ENCODE measurements around the gene PCNX2. TPM values are rescaled to one million over a fixed set of nuclear protein-coding genes. Genes with fewer than 3 reads are reported as not detected.

Gene PCNX2
- total RNA-seq, 1 donor from 2014 or later, result 2.2 TPM

- no peak for ATAC-seq (ENCODE audit: poor library complexity)
- intact Hi-C loops (cut with DNase I), result no loop called here
- no peak for DNase-seq
These were observed 25.9 kb downstream of the PCNX2 start for GRCh38 chr1:233269656-233270055.

- intact Hi-C loops (cut with DNase I), result no loop called here
- DNase-seq, result no peak
These were observed 27.0 kb downstream of the PCNX2 start for GRCh38 chr1:233268389-233269022.

GRCh38 chr1:233261695-233262094 lies 33.8 kb downstream of the PCNX2 start:
- DNase-seq (no peak), ATAC-seq (ENCODE audit: poor library complexity) (no peak)
- intact Hi-C loops (cut with DNase I), result no loop called here

More at GRCh38 chr1:233268389-233269022, 27.0 kb downstream of the PCNX2 start:
- ATAC-seq (ENCODE audit: poor library complexity), result no peak

- ATAC-seq (ENCODE audit: poor library complexity) (no peak), DNase-seq (no peak)
- intact Hi-C loops (cut with DNase I), result no loop called here
These were observed 34.3 kb downstream of the PCNX2 start for GRCh38 chr1:233261206-233261605.

- intact Hi-C loops (cut with DNase I), result no loop called here
- no peak for ATAC-seq (ENCODE audit: poor library complexity)
- no peak for DNase-seq
These were observed 37.7 kb downstream of the PCNX2 start for GRCh38 chr1:233257786-233258185.

- DNase-seq (no peak), ATAC-seq (ENCODE audit: poor library complexity) (no peak)
- intact Hi-C loops (cut with DNase I), result no loop called here
These were observed 38.7 kb downstream of the PCNX2 start for GRCh38 chr1:233256789-233257188.

- ATAC-seq (ENCODE audit: poor library complexity) (no peak), DNase-seq (no peak)
- intact Hi-C loops (cut with DNase I), result no loop called here
These were observed 39.3 kb downstream of the PCNX2 start for GRCh38 chr1:233256191-233256590.

- intact Hi-C loops (cut with DNase I), result no loop called here
- ATAC-seq (ENCODE audit: poor library complexity), result no peak
- no peak for DNase-seq
These were observed 40.4 kb downstream of the PCNX2 start for GRCh38 chr1:233255145-233255544.

- DNase-seq (no peak), ATAC-seq (ENCODE audit: poor library complexity) (no peak)
- intact Hi-C loops (cut with DNase I), result no loop called here
These were observed 41.6 kb downstream of the PCNX2 start for GRCh38 chr1:233253832-233254331.

GRCh38 chr1:233253231-233253831 lies 42.2 kb downstream of the PCNX2 start:
- no peak for DNase-seq
- no peak for ATAC-seq (ENCODE audit: poor library complexity)
- intact Hi-C loops (cut with DNase I), result no loop called here

- DNase-seq (peak; percentile 48), ATAC-seq (ENCODE audit: poor library complexity) (no peak)
- intact Hi-C loops (cut with DNase I), result no loop called here
These were observed 43.1 kb downstream of the PCNX2 start for GRCh38 chr1:233252441-233252840.

GRCh38 chr1:233251201-233251720 lies 44.3 kb downstream of the PCNX2 start:
- no peak for ATAC-seq (ENCODE audit: poor library complexity)
- no peak for DNase-seq
- intact Hi-C loops (cut with DNase I), result no loop called here

- DNase-seq (no peak), ATAC-seq (ENCODE audit: poor library complexity) (no peak)
- intact Hi-C loops (cut with DNase I), result no loop called here
These were observed 47.5 kb downstream of the PCNX2 start for GRCh38 chr1:233248014-233248413.

GRCh38 chr1:233246965-233247364 lies 48.6 kb downstream of the PCNX2 start:
- no peak for DNase-seq
- no peak for ATAC-seq (ENCODE audit: poor library complexity)
- intact Hi-C loops (cut with DNase I), result no loop called here

GRCh38 chr1:233245191-233245765 lies 50.2 kb downstream of the PCNX2 start:
- ATAC-seq (ENCODE audit: poor library complexity) (no peak), DNase-seq (no peak)
- intact Hi-C loops (cut with DNase I), result no loop called here

- no peak for DNase-seq
- intact Hi-C loops (cut with DNase I), result loop anchor here (5.0 kb wide), 1 partner anchor 607 kb away; no protein-coding TSS in a partner anchor
- ATAC-seq (ENCODE audit: poor library complexity), result no peak
These were observed 51.3 kb downstream of the PCNX2 start for GRCh38 chr1:233244183-233244582.

GRCh38 chr1:233242827-233243483 lies 52.6 kb downstream of the PCNX2 start:
- intact Hi-C loops (cut with DNase I), result loop anchor here (5.0 kb wide), 1 partner anchor 606 kb away; no protein-coding TSS in a partner anchor
- ATAC-seq (ENCODE audit: poor library complexity), result no peak
- no peak for DNase-seq

GRCh38 chr1:233241759-233242158 lies 53.8 kb downstream of the PCNX2 start:
- DNase-seq, result no peak
- intact Hi-C loops (cut with DNase I), result loop anchor here (5.0 kb wide), 1 partner anchor 604 kb away; no protein-coding TSS in a partner anchor
- no peak for ATAC-seq (ENCODE audit: poor library complexity)
